Putamen (tissue), 1 donor: ENCODE results near the gene GOLT1B.

Experiments
- DNase-seq: peaks from one replicate; pipeline ENCODE4 v3.0.0-alpha.2; 2016; ENCODE audit warnings: low spot score

Gene GOLT1B

DNA sequence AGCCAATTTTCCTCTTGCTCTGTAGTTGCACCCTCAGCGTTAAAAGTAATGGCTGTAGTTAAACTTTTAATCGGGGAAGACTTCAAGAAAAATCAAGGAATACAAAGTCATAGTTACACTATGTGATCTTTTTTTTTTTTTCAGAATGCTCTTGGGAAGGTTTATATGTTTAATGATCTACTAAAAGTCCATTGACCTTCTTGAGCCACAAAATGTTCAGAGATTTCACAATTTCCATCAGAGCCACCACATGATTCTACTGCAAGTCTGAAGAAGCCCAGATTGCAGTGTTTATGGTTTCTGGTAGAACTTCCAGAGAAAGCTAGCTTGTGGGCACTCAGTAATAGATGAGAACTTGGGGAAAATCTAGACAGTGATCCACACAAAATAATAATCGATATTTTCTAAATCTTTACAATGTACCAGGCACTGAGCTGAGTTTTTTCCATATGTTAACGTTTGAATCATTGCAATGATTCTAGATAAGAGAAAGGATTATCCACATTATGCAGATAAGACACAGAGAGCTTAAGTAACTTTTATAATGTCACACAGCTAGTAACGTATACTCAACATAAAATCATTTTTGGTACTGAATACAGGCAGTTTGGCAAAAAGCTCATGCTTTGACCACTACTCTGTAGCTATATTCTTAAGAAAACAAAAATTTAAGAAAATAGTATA, 64.8 kb downstream of the GOLT1B start:
- no peak for DNase-seq

DNA sequence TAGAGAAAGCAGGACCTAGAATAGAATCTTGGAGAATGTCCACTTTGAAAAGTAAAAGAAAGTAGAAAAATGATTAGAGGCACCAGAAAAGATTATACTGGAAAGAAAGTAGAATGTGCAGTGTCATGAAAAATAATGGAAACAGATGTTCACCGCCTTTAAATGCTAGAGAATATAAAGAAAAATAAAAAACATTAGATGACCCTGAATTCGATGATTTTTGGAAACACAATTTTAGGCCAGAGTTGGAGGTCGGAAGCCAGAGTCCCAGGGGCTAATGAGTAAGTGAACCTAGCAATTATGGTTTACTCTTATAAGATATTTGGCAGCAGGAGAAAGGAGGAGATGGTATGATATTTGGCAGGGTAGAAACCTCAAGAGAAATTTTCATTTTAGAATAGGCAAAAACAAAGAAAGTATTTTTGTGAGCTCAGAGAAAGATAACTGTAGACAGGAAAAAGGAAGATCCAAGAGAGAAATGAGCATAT, 65.4 kb downstream of the GOLT1B start:
- DNase-seq = no peak
